GM18873 (cell line): Measurements from ENCODE around the gene DAPK1.
"Not testable (repeated sequence)": the region's sequence is repeated elsewhere in the genome, so short reads cannot be mapped to it uniquely, and the experiment has no call there.

Experiments used
- ATAC-seq: cut with Tn5 transposase; IDR thresholded peaks from one replicate; pipeline ENCODE4 v1.9.1; 2021; ENCODE audit warnings: mild to moderate bottlenecking, moderate library complexity, moderate number of reproducible peaks; ENCODE audit not compliant: unreplicated experiment, low FRiP score

DAPK1 gene

DNA sequence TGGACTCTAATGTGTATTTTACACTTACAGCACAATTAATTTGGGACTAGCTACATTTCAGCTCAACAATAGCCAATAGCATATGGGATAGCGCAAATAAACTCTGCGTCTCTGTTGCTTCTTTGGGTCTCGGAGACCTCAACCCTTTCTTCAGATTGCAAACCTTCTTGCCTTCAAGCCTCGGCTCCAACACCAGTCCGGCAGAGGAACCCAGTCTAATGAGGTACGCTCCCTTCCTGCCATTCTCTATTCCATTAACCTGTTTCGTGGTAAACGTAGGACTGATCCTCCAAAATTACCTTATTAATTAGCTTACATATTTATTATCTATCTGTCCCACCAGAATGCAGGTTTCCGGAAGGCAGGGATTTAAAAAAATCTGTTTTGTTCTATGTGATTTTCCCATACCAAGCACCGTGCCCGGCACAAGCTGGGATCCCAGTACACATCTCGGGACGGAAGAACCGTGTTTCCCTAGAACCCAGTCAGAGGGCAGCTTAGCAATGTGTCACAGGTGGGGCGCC is 525 bp upstream of the DAPK1 start:
- ATAC-seq = no peak

GRCh38 chr9:87498046-87498810 is 561 bp downstream of the DAPK1 start:
- ATAC-seq = peak; percentile 18

DNA sequence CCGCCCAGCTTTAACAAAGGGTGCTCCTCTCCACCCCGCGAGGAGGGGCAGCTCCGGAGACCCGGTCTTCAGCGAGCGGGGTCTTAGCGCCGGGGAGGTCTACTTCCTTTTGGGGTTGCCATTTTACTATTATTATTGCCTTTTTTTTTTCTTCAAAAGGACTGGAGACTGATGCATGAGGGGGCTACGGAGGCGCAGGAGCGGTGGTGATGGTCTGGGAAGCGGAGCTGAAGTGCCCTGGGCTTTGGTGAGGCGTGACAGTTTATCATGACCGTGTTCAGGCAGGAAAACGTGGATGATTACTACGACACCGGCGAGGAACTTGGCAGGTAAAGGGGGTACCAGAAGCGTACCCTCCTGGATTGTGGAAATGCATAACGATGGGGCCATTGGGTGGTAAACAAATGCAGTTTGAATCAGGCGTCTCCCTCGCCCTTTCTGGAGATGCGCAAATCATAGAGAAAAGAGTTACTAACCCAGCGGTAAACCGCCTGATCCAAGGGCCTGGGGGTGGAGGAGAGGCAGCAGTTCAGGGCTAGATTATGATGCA is 1.2 kb downstream of the DAPK1 start:
- no peak for ATAC-seq

DNA sequence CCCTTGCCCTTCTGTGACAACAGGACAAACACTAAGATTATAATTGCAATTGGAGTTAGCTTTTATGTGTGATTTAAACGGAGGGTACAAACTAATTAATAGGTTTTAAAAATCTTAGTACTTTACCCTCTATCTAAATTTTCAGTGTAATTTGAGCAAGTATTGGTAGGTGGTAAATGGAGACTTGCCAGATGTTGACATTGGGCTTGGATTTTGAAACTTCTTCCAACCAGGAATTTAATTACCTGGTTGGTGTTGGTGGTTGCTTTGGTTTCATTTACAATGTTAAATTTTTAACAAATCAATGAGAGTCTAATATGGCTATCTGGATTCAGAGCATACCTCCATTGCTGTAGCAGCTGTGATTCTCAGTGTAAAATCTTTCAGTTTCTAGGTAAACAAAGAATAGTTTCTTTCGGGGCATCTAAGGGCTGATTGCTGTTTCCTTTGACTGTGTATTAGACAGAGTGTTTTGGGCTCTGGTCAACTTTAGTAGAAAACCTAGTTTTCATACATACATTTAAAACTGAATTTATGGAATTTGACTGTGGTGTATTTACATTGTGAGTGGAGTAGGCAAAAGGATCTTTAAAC is 1.9 kb downstream of the DAPK1 start:
- peak; percentile 53 for ATAC-seq

GRCh38 chr9:87500491-87501270 is 3.0 kb downstream of the DAPK1 start:
- ATAC-seq = no peak

DNA sequence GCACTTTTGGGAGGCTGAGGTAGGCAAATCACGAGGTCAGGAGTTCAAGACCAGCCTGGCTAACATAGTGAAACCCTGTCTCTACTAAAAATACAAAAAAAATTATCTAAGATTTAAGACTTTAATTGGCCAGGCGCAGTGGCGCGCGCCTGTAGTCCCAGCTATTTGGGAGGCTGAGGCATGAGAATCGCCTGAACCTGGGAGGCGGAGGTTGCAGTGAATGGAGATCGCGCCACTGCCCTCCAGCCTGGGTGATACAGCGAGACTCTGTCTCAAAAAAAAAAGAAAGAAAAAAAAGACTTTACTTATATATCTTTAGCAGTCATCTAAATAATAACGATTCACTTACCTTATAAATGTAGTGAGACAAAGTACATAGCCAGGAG is 3.6 kb downstream of the DAPK1 start:
- not testable (repeated sequence) for ATAC-seq

- ATAC-seq = no peak
These were observed 4.1 kb downstream of the DAPK1 start for GRCh38 chr9:87501806-87502205.

DNA sequence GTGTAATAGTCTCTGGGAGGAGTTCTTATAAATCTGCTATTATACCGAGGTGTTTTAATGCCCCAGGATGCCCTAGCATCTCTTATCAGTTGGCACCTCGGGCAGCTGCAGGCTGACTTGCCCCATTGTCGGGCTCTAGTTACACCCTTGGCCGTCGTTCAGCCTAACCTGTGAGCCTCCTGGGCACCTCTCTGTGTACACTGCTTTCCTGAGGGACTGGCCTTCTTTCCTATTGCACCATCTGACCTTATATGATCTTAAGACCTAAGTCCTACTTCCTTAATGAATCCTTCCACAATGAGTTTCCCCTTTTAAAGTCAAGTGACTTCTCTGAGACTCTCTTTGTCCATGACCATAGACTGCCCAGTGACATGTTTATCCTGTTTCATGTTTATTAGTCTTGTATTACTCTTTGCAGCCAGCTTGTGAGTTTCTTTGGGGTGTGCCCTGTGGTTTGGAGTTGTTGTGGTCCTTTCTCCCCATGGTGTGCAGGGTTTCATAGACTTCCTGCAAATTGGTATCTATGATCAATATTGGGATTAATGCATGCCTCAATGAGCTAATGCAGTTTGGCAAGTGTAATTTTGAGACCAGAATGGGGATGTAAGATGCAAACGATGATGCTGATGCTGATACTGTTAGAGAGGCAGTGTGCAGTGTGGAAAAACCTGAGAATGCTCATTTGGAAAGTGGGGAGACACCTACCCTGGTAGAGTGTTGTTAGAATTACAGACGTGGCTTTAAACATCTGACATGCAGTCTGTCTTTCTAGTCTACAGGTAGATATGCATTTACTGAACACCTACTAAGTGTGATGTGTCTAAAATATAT is 4.9 kb downstream of the DAPK1 start:
- no peak for ATAC-seq

GRCh38 chr9:87503430-87503829 is 5.8 kb downstream of the DAPK1 start:
- no peak for ATAC-seq

GRCh38 chr9:87503927-87504326 is 6.3 kb downstream of the DAPK1 start:
- no peak for ATAC-seq

GRCh38 chr9:87504938-87505337 is 7.3 kb downstream of the DAPK1 start:
- ATAC-seq = no peak

DNA sequence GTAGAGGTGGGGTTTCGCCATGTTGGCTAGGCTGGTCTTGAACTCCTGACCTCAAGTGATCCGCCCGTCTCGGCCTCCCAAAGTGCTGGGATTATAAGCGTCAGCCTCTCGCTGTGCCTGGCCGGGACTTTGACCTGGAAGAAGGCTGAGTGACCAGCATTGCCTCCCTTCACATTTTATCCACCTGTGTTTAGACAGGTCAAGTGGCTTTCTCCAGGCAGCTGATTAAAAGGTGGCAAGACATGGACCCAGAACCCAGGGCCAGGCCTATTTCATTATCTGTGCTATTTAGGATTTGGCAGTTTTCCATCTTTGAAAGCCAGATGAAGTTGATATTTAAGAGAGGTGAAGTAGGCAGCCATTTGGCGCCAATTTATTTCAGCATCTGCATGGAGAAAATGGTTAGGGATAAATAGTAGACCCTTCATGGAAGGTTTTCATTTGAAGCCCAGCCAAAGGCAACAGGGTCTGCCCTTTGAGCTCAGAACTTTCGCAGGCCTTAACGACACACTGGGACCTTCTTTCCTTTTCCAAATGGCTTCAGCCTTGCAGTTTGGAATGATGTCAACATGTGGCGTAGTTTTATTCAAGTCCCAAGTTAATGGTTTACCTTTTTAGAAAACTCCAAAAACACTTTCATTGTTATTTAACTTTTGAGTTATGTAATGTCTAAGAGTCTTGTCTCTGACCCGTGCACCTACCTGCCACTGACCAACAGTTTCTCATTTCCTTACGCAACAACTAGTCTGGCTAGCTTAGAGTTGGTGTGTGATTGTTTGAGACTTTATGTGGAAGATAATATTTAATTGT is 8.4 kb downstream of the DAPK1 start:
- no peak for ATAC-seq

DNA sequence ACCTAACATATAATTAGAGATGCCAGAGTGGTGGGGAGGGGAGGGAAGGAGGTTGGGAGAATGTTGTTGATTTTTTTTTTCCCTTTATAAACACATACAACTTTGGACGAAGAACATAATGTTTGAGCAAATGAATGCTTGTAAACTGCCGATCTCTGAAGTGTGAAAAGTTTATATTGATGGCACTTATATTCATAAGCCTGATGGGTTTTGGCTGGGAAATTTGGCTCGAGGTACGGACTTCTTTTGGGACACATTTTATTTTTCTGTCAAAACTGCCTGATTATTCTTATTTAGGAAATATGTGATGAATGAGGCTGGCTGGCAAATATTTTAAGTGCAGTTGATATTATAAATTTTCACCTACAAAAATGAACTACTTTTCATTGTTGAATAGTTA is 9.9 kb downstream of the DAPK1 start:
- no peak for ATAC-seq

DNA sequence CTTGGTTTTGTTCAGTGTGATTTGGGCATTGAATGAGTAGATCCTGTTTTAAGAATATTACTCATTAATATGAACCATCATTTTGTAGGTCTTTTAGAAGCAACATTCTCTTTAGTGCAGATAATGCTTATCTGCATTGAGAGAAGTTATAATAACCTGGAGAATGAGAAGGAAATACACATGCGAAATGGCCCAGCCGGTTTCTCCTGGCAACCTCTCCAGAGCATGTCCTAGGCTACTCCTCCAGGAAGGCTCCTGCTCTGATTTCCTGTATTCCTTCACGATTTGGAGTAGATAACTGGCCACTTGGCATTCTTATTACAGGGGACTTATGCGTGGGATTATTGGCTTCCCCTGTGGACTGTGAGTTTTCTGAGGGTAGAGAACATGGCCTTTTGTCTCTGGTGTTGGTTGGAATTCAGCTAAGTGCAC is 12.6 kb downstream of the DAPK1 start:
- ATAC-seq = no peak

DNA sequence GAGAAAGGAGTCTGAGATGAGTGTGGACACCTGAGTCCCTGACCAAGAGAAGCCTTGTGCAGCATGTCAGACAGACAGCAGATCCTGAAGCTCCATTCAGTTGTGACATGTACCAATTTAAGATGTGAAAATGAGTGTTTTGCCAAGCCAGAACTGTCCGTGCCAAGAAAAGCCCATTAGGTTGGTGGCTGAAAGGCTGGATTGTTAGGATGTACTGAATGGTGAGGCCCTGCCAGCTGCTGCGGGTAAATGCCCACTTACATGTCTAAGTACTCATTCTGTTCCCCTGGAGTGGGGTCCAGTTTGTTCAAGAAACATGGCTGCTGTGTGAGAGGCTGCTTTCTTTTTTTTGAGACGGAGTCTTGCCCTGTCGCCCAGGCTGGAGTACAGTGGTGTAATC is 14.6 kb downstream of the DAPK1 start:
- ATAC-seq = no peak

GRCh38 chr9:87513161-87513560 is 15.5 kb downstream of the DAPK1 start:
- ATAC-seq = no peak

DNA sequence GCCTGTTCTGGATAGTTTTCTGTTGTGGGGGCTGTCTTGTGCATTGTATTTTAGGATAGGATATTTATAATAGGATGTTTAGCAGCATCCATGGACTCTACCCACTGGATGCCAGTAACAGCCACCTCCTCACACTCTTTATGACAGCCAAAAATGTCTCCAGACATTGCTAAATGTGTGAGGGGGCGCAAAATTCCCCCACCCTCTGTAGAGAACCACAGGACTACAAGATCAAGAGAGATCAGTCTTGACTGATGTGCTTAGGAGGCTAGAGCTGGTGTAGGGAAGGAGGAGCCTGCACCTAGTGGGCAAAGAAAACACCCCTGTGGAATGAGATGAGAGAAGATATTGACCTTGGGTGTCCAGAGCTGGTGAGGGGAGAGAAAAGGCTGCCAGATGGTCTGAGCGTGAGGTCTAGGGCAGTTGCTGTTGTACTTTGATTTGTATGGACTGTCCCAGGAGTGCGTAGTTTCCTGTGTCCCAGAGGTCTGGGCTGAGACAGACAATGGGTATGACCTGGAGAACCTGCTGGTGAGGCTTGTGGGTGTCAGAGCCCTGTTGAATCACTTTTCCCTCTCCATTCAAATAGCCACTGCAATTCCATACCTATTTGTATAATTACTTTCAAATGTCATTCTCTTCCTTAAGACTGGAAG is 16.3 kb downstream of the DAPK1 start:
- no peak for ATAC-seq

DNA sequence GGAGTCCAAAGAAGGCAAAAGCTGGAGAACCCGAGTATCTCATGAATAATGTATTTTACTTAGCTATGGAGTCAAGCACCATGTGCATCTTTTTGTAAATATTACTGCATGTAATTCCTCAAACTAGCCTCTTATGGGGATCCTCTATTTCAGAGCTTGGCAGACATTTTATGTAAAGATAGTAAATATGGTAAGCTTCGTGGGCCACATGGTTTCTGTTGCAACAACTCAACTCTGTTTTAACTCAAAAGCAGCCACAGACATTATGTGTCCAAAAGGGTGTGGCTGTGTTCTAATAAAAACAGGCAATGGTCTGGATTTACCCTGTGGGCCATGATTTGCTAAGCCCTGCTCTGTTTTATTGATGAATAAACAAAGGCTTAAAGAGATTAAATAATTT is 17.3 kb downstream of the DAPK1 start:
- no peak for ATAC-seq
